Transverse colon (tissue), 4 donors: Measurements from ENCODE around the gene METTL2B.
"Not testable (repeated sequence)": the region's sequence is repeated elsewhere in the genome, so short reads cannot be mapped to it uniquely, and the experiment has no call there.

ENCODE experiments used
- EP300 ChIP-seq: sonication (generic); formaldehyde crosslinking; IDR thresholded peaks from one replicate; pipeline ENCODE4 v1.6.1; 2017; ENCODE audit warnings: antibody characterized with exemption, low read depth
- POLR2A ChIP-seq: fragments of 450-650 bp; IDR thresholded peaks from one replicate; pipeline ENCODE4 v1.6.1; 2016; ENCODE audit warnings: antibody characterized with exemption, mild to moderate bottlenecking, moderate library complexity
- POLR2AphosphoS5 ChIP-seq, 3 donors: sonication (generic); formaldehyde crosslinking; IDR thresholded peaks; one replicate each; pipeline ENCODE4 v1.6.1; 2016; ENCODE audit warnings: antibody characterized with exemption in 3 of 3
- TF ChIP-seq, protein P1 (sequence below), 5 experiments: fragments of 200-600 bp in 3 of 5; fragments of 450-650 bp in 2 of 5; sonication (generic) in 3 of 5; IDR thresholded peaks; 1 replicate in 2 of 5; 2 replicates in 3 of 5; pipeline ENCODE4 v1.5.1; 2016 to 2017; ENCODE audit warnings: antibody characterized with exemption in 5 of 5, inconsistent platforms in 3 of 5, mild to moderate bottlenecking in 2 of 5, moderate library complexity in 1 of 5

DNA sequence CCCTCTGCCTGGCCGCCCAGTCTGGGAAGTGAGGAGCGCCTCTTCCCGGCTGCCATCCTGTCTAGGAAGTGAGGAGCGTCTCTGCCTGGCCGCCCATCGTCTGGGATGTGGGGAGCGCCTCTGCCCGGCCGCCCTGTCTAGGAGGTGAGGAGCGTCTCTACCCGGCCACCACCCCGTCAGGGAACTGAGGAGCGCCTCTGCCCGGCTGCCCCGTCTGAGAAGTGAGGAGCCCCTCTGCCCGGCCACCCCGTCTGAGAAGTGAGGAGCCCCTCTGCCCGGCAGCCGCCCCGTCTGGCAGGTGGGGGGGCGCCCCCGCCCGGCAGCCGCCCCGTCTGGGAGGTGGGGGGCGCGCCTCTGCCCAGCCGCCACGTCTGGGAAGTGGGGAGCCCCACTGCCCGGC lies 13.2 kb upstream of the METTL2B start:
- not testable (repeated sequence) for TF ChIP-seq POLR2A; POLR2AphosphoS5 (IDR thresholded peaks at IDR 0.05); EP300
- TF ChIP-seq, protein P1, sequence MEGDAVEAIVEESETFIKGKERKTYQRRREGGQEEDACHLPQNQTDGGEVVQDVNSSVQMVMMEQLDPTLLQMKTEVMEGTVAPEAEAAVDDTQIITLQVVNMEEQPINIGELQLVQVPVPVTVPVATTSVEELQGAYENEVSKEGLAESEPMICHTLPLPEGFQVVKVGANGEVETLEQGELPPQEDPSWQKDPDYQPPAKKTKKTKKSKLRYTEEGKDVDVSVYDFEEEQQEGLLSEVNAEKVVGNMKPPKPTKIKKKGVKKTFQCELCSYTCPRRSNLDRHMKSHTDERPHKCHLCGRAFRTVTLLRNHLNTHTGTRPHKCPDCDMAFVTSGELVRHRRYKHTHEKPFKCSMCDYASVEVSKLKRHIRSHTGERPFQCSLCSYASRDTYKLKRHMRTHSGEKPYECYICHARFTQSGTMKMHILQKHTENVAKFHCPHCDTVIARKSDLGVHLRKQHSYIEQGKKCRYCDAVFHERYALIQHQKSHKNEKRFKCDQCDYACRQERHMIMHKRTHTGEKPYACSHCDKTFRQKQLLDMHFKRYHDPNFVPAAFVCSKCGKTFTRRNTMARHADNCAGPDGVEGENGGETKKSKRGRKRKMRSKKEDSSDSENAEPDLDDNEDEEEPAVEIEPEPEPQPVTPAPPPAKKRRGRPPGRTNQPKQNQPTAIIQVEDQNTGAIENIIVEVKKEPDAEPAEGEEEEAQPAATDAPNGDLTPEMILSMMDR (IDR thresholded peaks at IDR 0.05): not testable (repeated sequence)
